GM12874 (cell line): ENCODE data around the gene CEBPG.

Source experiments
- TF ChIP-seq, protein P1 (sequence below): IDR thresholded peaks from 2 replicates; pipeline ENCODE4 v1.5.1; 2011; ENCODE audit warnings: low read depth, mild to moderate bottlenecking, control low read depth, low read length, moderate library complexity; ENCODE audit not compliant: insufficient read depth

CEBPG gene

DNA sequence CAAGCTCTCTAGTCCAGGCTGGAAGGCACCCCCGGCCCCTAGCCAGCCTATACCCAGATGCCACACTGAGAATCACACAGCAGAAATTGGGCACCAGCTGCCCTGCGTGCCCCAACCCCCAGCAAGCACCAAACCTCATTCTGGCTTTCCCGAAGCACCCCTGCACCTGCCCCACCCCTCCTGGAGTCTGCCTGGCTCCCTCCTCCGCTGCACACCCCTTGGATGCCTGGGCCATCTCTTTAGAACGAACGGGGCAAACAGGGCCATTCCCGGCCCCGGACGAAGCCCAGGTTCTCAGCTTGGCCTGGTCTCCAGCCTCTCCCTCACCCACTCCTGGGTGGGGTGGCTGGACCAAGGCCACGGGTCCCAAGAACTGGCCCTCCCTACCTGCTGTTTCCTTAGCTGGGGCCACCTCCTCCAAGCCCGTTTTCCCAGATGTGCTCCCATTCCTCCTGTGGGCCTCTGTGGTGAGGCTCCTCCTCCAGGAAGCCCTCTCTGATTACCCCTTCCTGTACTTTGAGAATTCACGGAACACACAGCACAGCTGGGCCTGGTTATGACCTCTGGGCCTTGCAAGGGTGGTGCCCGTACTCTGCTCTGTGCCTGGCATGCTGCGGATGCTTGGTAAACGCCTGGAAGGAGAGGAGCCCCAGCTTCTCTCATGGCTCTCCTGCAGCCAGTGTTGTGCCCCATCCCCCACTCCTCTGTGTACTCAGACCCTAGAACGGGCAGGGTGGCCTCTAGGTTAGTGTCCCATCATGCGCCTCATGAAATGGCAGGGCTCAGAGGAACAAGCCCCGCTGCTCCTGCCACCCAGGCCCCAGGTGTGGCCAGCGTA lies 21.4 kb downstream of the CEBPG start:
- TF ChIP-seq, protein P1, sequence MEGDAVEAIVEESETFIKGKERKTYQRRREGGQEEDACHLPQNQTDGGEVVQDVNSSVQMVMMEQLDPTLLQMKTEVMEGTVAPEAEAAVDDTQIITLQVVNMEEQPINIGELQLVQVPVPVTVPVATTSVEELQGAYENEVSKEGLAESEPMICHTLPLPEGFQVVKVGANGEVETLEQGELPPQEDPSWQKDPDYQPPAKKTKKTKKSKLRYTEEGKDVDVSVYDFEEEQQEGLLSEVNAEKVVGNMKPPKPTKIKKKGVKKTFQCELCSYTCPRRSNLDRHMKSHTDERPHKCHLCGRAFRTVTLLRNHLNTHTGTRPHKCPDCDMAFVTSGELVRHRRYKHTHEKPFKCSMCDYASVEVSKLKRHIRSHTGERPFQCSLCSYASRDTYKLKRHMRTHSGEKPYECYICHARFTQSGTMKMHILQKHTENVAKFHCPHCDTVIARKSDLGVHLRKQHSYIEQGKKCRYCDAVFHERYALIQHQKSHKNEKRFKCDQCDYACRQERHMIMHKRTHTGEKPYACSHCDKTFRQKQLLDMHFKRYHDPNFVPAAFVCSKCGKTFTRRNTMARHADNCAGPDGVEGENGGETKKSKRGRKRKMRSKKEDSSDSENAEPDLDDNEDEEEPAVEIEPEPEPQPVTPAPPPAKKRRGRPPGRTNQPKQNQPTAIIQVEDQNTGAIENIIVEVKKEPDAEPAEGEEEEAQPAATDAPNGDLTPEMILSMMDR: no peak

DNA sequence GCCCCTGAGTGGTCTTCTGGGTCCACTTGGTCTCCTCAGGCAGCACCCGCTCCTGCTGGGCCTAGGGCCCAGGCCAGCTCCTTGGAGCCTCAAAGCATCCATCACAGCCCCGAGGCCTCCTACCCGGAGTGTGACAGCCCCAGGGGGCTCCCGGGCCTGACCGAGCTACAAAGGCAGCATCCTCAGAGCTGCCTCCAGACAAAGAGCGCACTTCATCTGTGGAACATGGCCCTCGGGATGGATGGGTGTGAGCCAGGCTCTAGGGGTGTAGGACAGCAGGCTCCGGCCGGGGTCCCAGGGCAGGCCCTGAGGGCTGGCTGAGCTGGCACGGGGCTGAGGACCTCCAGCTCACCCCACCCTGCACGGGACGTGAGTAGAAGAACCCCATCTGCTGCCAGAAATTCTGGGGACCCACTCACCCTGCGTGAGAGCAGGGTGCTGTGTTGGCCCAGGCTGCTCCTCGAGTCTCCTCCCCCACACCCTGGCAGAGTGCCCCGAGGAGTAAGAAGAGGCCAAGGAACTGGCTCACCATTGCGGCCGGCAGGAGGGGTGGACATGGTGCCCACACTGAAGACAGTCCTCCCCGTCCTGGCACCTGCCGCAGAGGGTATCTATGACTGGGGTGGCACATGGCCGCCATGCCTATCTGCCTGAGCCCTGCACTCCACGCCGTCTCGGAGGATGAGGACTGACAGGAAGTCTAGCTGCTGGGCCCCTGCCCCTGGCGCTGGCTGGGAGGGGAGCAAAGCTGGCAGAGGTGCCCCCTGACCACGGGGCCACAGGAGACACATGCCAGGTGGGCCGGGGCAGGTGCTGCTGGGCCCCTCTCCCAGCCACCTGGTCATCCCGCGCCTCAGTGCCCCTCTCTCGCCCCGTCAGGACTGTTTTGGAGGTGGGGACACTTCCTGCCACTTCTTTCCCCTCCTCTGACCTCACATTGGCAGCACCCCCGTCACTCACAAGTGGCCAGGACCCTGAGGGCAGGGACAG lies 22.3 kb downstream of the CEBPG start:
- TF ChIP-seq, protein P1: no peak

- TF ChIP-seq, protein P1: no peak
These were observed 23.4 kb downstream of the CEBPG start for GRCh38 chr19:33396701-33397535.

- TF ChIP-seq, protein P1: no peak
These were observed 24.2 kb downstream of the CEBPG start for GRCh38 chr19:33397536-33398360.

DNA sequence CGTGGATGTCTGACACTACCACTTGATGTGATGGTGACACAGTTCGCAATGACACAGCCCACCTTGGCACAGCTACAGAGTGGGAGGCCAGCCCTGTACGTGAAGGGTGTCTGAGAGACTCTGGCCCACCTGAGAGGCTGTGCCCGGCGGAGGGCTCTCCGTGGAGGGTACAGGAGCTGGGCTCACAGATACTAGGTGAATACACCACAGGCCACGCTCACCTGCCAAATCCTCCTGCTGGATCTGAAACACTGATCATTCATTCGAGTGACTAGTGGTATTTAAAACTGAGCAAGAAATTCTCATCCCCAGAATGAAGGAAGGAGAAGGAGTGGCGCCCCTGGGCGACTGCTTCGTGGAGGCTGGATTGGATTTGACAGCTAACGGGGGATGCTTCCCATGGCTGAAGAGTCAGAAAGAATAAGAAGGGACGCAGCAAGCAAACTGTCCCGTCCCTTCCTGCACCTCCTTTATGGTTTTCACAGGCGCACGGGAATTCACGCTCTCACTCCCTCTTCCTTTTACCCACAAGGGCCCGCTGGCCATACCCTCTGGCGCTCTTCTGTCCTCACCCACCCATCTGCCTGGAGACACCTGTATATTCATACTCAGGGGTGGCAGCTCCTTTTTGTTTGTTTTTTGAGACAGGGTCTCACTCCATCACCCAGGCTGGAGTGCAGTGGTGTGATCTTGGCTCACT lies 25.0 kb downstream of the CEBPG start:
- TF ChIP-seq, protein P1: no peak

DNA sequence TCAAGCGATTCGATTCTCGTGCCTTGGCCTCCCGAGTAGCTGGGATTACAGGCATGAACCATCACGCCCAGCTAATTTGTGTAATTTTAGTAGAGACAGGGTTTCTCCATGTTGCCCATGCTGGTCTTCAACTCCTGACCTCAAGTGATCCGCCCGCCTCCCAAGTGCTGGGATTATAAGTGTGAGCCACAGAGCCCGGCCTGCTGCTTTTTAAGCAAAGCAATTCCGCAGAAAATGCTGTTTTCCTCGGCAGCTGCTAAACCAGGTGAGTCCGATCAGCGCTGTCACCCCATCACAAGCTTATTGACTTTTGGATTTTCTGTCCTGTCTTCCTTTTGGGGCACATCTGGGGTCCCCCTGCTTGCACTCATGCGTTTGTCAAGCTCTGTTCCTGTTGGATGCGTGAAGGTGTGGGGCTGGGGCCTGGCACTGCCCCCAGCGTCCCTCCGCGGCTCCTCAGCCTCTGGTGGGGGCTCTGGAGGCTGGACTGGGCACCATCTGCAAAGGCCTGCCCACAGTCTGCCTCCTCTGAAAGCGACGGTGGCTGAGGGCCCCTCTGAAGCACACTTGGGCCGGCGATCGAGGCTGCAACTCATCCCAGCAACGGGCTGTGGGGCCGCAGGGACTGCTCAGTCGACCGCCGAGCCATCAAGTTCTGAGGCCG lies 25.7 kb downstream of the CEBPG start:
- TF ChIP-seq, protein P1: no peak
